Measurements from ENCODE around the gene IQSEC1.

DNA sequence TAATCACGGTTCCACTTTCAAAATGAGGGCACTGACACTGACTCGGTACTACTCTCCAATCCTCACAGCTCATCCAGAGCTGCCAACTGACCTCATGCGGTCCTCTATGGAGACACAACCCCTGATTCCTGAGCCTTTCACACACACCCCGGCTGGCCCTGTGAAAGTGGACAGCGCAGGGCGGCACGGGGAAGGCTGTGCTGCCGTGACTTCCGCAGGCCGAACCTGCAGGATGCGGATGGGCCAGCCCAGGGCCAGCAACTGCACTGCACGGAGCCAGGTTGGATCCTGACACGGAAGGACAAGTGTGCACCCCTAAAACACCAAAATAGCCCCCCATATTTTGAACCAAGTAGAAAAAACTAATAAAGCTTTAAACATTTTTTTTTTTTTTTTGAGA is 41.0 kb downstream of the IQSEC1 start:
- TF ChIP-seq EZH2 (IDR thresholded peaks at IDR 0.05; ENCODE audit: borderline replicate concordance, low read depth, low read length, poor library complexity, severe bottlenecking), result no peak
- no peak for TF ChIP-seq CTCF (conservative IDR thresholded peaks at IDR 0.05; ENCODE audit: low read depth, low read length)

Data from A673 (cell line).